Psoas muscle (tissue), 8 donors: ENCODE data around the gene CXCR4. TPM values are rescaled to one million over a fixed set of nuclear protein-coding genes. Genes with fewer than 3 reads are reported as not detected.

Source experiments
- ATAC-seq, 4 donors: fragments of 200-7000 bp; cut with Tn5 transposase; one replicate each; pipeline ENCODE4 v1.9.1; 2020; ENCODE audit warnings: moderate library complexity in 3 of 4, mild to moderate bottlenecking in 2 of 4
- DNase-seq, 2 donors: peaks; one replicate each; pipeline ENCODE4 v3.0.0-alpha.2; 2020
- H3K27ac ChIP-seq: fragments of 200-600 bp; one replicate; pipeline ENCODE4 v1.8.0; 2022
- H3K27me3 ChIP-seq, 3 donors: fragments of 200-600 bp in 1 of 3; one replicate each; pipeline versions ENCODE4 v1.6.1 to v1.8.0; 2013 to 2022; ENCODE audit warnings: low read length in 2 of 3, mild to moderate bottlenecking in 2 of 3, moderate library complexity in 1 of 3; ENCODE audit not compliant: insufficient read depth in 3 of 3
- H3K36me3 ChIP-seq, 2 donors: fragments of 200-600 bp in 1 of 2; one replicate each; pipeline versions ENCODE4 v1.6.1 to v1.8.0; 2013 to 2022; ENCODE audit warnings: low read depth in 1 of 2, mild to moderate bottlenecking in 1 of 2, moderate library complexity in 1 of 2; ENCODE audit not compliant: insufficient read depth in 1 of 2
- H3K4me1 ChIP-seq: fragments of 200-600 bp; one replicate; pipeline ENCODE4 v1.8.0; 2022
- H3K4me3 ChIP-seq: fragments of 200-600 bp; one replicate; pipeline ENCODE4 v1.8.0; 2022; ENCODE audit warnings: mild to moderate bottlenecking
- H3K9me3 ChIP-seq: fragments of 200-600 bp; one replicate; pipeline ENCODE4 v1.8.0; 2022
- WGBS, 3 donors: extraction: QIAGEN DNeasy Blood & Tissue Kit; methylation state at CpG; one replicate each; pipeline versions ENCODE4 v1.1.6 to v1.1.7; 2013; 5-methylcytosine and 5-hydroxymethylcytosine counted together
- intact Hi-C, 2 donors: fragments of 100-400 bp; cut with DNase I; formaldehyde crosslinking; loops; one replicate each; pipeline versions ENCODE4 v1.11.0 to v1.14.2; 2022
- polyA plus RNA-seq, 3 donors: library from polyadenylated mRNA; stranded (reverse); fragments of 200-250 nt; gene quantifications; one replicate each; pipeline ENCODE4 v1.2.3, GENCODE V29; 2013
- total RNA-seq, 4 donors: library from RNA; stranded (reverse); fragmentation: NEBNext Ultra II Directional in 2 of 4; extraction: Animal tissue kit (Norgen Biotek cat#: 25700) in 2 of 4; gene quantifications; one replicate each; pipeline versions ENCODE4 v1.2.1 to v1.2.4, GENCODE V29; 2021 to 2023
- TF ChIP-seq, protein P1 (sequence below): fragments of 200-600 bp; IDR thresholded peaks from one replicate; pipeline ENCODE4 v1.8.0; 2022; ENCODE audit warnings: antibody characterized with exemption
- donor health status: healthy with polysubstance abuse.
- donor health status: DM: no; HTN: no; CAD: no; lungs with moderate emphysema.
- donor health status: Bipolar disorder and iron deficiency.
- donor health status: healthy.
- donor health status: DM: yes; HTN: yes; CAD: no.
- donor health status: DM: no; HTN: no; CAD: no.
- donor health status: DM: no; HTN: no; CAD: no.
- donor health status: DM: yes; HTN: yes; CAD: no.

Gene CXCR4
- total and polyA plus RNA-seq, 7 donors = 1.8 to 9.1 (median 3.0) TPM

DNA sequence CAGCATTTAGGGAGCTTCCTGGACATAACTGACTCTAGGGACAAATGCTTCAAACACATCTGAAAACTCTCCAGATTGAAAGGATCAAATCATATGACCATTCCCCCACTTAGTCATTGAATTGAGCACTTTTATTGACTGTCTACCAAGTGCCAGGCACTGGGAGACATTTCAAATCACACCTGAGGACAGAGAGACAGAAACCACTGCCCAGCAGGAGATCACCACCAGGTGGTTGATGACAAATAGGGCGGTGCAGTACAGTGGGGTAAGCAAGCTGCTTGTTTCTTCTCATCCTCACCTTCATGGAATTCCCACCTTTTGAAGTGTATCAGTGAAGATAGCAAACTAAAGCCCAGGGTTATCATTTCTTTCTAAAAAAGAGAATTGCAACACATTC is 19.0 kb upstream of the CXCR4 start:
- 96 to 100% (median 98%) methylated on average over 1 of the region's 1 CpG for WGBS, 3 donors
- ATAC-seq = no peak
- no peaks in the 10 kb centered on the region for H3K4me1 ChIP-seq

DNA sequence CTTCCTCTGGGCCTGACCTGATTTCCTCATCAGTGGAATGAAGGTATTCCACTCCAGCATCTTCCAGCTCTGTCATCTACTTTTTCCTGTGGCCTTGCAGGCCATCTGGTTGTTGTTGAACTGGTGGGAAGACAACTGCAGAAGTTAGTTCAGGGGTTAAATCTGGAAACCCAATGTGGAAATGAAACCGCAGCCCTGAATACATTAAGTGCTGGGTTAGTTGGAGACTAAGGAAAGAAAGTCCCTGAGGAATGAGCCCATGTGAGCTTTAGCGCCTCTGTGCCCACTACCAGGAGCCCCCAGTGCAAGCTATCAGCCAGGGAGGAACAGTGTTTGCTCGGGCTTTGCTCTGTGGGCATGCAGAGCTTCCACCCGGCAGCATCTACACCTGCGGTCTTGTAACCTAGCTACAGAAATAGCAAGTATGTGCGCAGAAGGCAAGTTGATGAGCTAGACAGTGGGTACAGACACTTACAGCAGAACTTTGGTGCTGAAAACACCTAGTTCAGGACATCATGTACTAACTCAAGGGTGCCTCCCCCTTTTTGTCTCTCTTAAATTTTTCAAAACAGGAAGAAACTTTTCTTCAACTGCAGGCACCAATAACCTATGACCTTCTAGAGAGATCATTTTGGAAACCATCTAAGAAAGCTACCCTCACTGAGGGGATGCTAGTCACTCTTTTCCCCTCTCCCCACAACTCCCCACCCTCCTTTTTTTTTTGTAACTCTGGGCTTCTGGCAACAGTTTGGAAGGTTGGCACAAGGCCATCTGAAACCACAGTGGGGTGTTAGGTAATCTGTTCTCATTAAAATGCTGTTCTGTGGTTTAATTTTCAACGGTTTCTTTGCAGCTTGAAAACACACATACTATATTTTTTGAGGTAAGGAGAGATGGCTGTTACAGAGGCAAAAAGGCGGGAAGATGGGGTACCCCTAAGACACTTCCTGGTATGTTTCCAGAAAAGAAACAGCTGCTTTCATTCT is 18.3 kb upstream of the CXCR4 start:
- no peak for DNase-seq
- ATAC-seq = peak in 1 of 4 donors; percentile 49
- TF ChIP-seq, protein P1, sequence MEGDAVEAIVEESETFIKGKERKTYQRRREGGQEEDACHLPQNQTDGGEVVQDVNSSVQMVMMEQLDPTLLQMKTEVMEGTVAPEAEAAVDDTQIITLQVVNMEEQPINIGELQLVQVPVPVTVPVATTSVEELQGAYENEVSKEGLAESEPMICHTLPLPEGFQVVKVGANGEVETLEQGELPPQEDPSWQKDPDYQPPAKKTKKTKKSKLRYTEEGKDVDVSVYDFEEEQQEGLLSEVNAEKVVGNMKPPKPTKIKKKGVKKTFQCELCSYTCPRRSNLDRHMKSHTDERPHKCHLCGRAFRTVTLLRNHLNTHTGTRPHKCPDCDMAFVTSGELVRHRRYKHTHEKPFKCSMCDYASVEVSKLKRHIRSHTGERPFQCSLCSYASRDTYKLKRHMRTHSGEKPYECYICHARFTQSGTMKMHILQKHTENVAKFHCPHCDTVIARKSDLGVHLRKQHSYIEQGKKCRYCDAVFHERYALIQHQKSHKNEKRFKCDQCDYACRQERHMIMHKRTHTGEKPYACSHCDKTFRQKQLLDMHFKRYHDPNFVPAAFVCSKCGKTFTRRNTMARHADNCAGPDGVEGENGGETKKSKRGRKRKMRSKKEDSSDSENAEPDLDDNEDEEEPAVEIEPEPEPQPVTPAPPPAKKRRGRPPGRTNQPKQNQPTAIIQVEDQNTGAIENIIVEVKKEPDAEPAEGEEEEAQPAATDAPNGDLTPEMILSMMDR = no peak
- Histone ChIP-seq H3K36me3 (no peaks in the 10 kb centered on the region), H3K27ac (no peak overlapping the region), H3K4me1 (no peaks in the 10 kb centered on the region), H3K9me3 (no peaks in the 10 kb centered on the region), H3K4me3 (no peak overlapping the region), H3K27me3 (no peaks in the 10 kb centered on the region)
- intact Hi-C loops = no loop called here
- 62 to 70% (median 63%) methylated on average over 8 of the region's 8 CpGs for WGBS, 3 donors

More for the DNA sequence above, 19.0 kb upstream of the CXCR4 start:
- H3K9me3 ChIP-seq = no peaks in the 10 kb centered on the region
- DNase-seq = no peak
- intact Hi-C loops = no loop called here
- TF ChIP-seq, protein P1 = no peak
- H3K27ac ChIP-seq = no peak overlapping the region
- H3K36me3 ChIP-seq = no peaks in the 10 kb centered on the region
- no peak overlapping the region for H3K4me3 ChIP-seq
- no peaks in the 10 kb centered on the region for H3K27me3 ChIP-seq

DNA sequence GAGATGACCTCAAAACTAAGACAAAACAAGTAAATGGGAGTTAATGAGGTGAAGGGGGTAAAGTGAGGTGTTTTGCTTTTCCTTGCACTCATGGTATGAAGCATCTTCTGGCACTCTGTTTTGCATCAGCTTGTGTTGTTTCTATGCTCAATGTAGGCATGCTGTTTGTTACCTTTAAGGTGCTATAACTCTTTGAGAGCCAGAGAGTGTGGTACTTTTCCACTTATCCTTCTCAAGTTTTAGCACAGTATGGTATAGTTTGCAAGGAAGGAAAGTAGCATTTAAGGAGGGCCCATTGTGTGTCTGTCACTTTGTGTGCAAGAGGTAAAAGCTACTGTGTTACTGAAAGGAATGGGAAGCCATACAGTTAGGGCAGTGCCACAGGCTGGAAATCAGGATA is 17.5 kb upstream of the CXCR4 start:
- no peak overlapping the region for H3K27ac ChIP-seq
- no peak for DNase-seq
- no peaks in the 10 kb centered on the region for H3K27me3 ChIP-seq
- no peak overlapping the region for H3K4me3 ChIP-seq
- TF ChIP-seq, protein P1 = no peak
- intact Hi-C loops = no loop called here
- no peaks in the 10 kb centered on the region for H3K36me3 ChIP-seq
- no peaks in the 10 kb centered on the region for H3K9me3 ChIP-seq
- no peak for ATAC-seq
- H3K4me1 ChIP-seq = no peaks in the 10 kb centered on the region

DNA sequence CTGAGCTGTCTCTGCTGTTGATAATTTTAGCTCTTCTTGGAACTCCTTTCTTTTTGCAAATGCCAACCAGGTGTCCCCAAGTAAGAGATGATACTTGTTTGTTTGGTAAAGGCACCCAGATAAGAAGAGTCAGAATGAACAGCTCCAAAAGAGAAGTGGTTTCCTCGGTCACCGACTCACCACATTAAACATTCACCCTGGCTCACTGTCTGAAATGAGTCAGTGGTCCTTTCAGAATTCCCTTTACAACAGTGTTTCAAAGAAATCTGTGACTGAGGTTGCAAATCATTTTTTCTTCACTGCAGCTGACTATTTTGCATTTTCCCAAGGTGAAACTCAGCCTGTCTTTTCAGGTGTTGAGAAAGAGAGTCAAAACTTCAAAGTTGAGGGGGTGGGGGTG is 16.2 kb upstream of the CXCR4 start:
- TF ChIP-seq, protein P1 = no peak
- Histone ChIP-seq H3K27ac (no peak overlapping the region), H3K27me3 (no peaks in the 10 kb centered on the region), H3K36me3 (no peaks in the 10 kb centered on the region), H3K9me3 (no peaks in the 10 kb centered on the region), H3K4me1 (no peaks in the 10 kb centered on the region), H3K4me3 (no peak overlapping the region)
- DNase-seq = no peak
- 78 to 84% (median 84%) methylated on average over 2 of the region's 2 CpGs for WGBS, 3 donors
- intact Hi-C loops = no loop called here
- no peak for ATAC-seq
